Effector memory CD4-positive, alpha-beta T cell (primary cell): ENCODE measurements around the gene LAMA2.

Experiments
- DNase-seq, 3 donors: peaks; one replicate each; pipeline ENCODE4 v3.0.0-alpha.2; 2020
- H3K27ac ChIP-seq: 2 replicates; pipeline ENCODE4 v1.7.0; 2013; ENCODE audit warnings: mild to moderate bottlenecking, low read length, moderate library complexity; ENCODE audit not compliant: insufficient read depth, poor library complexity, severe bottlenecking
- H3K27me3 ChIP-seq: replicated peaks from 2 replicates; pipeline ENCODE4 v1.7.0; 2013; ENCODE audit warnings: mild to moderate bottlenecking, low read length; ENCODE audit not compliant: insufficient read depth, control insufficient read depth, poor library complexity, severe bottlenecking
- H3K36me3 ChIP-seq: 2 replicates; pipeline ENCODE4 v1.7.0; 2013; ENCODE audit warnings: mild to moderate bottlenecking, low read length, moderate library complexity; ENCODE audit not compliant: control insufficient read depth, insufficient read depth
- H3K4me1 ChIP-seq: 2 replicates; pipeline ENCODE4 v1.7.0; 2013; ENCODE audit warnings: low read length, mild to moderate bottlenecking; ENCODE audit not compliant: control insufficient read depth, insufficient read depth, poor library complexity, severe bottlenecking
- H3K4me3 ChIP-seq: 2 replicates; pipeline ENCODE4 v1.7.0; 2013; ENCODE audit warnings: low read length, low read depth, mild to moderate bottlenecking; ENCODE audit not compliant: insufficient read depth, poor library complexity, severe bottlenecking
- H3K9me3 ChIP-seq: 2 replicates; pipeline ENCODE4 v1.7.0; 2013; ENCODE audit warnings: mild to moderate bottlenecking, low read length, moderate library complexity; ENCODE audit not compliant: control insufficient read depth

Gene LAMA2

DNA sequence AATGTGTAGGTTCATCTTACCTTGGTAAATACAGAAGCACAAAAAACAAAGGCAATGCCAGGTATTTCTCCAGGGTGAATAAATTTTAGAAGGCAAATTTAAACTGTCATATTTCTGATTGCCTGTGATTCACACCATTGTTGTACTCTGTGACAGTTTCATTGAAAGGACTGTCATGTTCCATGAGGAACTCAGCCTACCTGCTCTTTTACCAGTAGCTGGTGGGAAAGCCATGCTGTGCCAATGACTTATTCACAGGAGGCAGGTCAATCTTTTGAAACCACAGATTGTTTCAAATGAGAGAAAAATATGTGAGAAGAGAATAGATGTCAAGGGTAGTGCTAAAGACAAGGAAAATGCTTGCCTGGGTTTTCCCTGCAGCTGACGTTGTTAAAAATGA is 206.4 kb downstream of the LAMA2 start:
- Histone ChIP-seq H3K27ac (no peak overlapping the region), H3K27me3 (no peaks in the 10 kb centered on the region), H3K4me1 (no peaks in the 10 kb centered on the region), H3K36me3 (no peaks in the 10 kb centered on the region), H3K4me3 (no peak overlapping the region), H3K9me3 (no peaks in the 10 kb centered on the region)
- DNase-seq = no peak

DNA sequence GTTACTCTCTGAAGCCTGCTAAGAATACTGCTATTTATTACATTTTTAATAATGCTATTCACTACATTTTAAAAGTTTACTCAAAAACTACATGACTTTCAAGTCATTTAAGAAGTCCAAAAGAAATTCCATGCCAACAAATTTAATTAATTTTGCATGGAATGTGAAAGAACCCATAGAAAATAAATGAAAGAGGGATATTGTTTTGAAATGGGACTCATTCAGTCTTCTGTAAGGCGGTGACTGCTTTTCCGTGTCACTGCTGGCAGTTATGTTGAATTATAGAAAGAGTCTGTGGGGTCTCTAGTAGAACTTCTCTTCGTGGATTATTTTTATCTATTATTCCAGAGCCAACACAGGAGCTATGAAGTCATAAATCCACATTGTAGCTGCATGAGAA is 211.2 kb downstream of the LAMA2 start:
- Histone ChIP-seq H3K4me1 (no peaks in the 10 kb centered on the region), H3K27ac (no peak overlapping the region), H3K36me3 (no peaks in the 10 kb centered on the region), H3K4me3 (no peak overlapping the region), H3K9me3 (no peaks in the 10 kb centered on the region), H3K27me3 (no peaks in the 10 kb centered on the region)
- no peak for DNase-seq

DNA sequence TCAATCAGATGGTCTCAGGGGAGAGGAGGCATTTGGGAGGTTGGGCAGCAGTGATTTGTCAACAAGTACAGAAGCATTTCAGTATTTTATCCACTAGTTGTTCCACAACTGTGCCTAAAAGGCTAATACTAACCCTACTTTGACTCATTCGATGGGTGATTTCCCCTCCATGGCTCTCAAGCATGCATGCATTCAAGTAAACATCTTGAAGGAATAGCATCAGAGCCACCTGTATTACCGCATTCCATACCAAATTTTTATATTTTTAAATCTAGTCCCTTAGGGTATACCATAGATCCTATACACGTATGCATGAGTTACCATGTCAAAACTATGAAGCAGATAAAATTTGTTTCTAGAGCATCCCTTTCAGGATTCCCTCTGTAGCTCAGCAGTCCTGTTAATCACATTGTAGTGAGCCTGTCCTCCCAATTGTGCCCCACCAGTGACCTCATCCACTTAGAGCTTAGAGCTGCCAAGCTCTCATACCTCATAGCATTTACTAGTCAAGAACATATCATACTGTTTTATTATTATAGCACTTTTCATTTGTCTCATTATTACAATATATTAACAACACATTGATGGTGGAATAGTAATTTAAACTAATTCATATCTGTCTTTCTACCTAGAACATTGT is 213.8 kb downstream of the LAMA2 start:
- no peak overlapping the region for H3K27ac ChIP-seq
- H3K9me3 ChIP-seq = no peaks in the 10 kb centered on the region
- no peaks in the 10 kb centered on the region for H3K27me3 ChIP-seq
- no peak for DNase-seq
- no peak overlapping the region for H3K4me3 ChIP-seq
- no peaks in the 10 kb centered on the region for H3K36me3 ChIP-seq
- H3K4me1 ChIP-seq = no peaks in the 10 kb centered on the region

DNA sequence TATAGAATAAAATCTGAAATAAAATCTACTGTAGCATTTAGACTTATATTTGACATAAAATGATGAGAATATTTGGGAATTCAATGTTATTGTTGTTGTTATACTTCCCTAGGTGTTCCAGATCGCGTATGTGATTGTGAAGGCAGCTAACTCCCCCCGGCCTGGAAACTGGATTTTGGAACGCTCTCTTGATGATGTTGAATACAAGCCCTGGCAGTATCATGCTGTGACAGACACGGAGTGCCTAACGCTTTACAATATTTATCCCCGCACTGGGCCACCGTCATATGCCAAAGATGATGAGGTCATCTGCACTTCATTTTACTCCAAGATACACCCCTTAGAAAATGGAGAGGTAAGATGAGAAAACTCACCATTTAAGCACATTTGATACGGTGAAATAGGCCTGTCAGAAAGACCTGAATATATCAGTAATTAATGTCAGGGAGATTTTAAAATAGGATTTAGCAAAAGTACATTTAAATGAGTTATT is 215.2 kb downstream of the LAMA2 start:
- Histone ChIP-seq H3K36me3 (no peaks in the 10 kb centered on the region), H3K27me3 (no peaks in the 10 kb centered on the region), H3K27ac (no peak overlapping the region), H3K4me1 (no peaks in the 10 kb centered on the region), H3K4me3 (no peak overlapping the region), H3K9me3 (no peaks in the 10 kb centered on the region)
- DNase-seq = no peak

DNA sequence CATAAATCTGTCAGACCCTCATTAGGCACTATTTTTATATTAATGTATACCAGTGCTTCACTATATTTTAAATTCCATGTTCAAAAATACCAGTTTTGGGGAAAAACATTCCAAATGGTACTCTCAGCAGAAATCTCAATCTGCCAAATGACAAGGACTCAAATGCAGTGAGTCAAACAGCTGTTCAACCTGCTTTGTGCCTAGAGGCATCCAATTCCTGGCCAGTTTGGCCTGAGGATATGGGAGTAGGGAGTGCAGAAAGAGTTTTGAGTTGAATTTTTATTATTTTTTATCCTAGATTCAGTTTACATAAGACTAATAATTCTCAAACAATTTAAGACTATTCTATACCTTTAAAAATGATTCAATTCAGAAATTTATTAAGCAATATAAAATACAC is 216.8 kb downstream of the LAMA2 start:
- no peak for DNase-seq
- H3K4me3 ChIP-seq = no peak overlapping the region
- no peak overlapping the region for H3K27ac ChIP-seq
- H3K36me3 ChIP-seq = no peaks in the 10 kb centered on the region
- H3K4me1 ChIP-seq = no peaks in the 10 kb centered on the region
- no peaks in the 10 kb centered on the region for H3K9me3 ChIP-seq
- H3K27me3 ChIP-seq = no peaks in the 10 kb centered on the region

DNA sequence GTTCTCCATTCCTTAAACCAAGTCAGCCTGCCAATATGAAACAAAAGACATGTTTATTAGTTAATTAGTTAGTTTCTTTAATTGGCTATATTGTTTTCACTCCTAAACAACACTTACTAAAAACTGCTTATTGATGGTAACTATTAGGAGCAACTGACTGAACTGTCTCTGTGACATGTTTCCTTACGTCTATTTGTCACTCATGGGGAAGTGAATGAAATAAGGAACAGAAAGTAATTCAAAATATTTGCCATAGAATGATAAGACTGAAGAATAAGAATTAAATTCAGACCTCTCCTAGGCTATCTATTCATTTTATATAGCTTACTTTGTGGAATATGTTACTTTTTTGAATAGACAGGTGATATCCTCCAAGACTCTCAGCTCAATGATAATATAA is 217.2 kb downstream of the LAMA2 start:
- Histone ChIP-seq H3K4me1 (no peaks in the 10 kb centered on the region), H3K27ac (no peak overlapping the region), H3K4me3 (no peak overlapping the region), H3K36me3 (no peaks in the 10 kb centered on the region), H3K27me3 (no peaks in the 10 kb centered on the region), H3K9me3 (no peaks in the 10 kb centered on the region)
- no peak for DNase-seq

DNA sequence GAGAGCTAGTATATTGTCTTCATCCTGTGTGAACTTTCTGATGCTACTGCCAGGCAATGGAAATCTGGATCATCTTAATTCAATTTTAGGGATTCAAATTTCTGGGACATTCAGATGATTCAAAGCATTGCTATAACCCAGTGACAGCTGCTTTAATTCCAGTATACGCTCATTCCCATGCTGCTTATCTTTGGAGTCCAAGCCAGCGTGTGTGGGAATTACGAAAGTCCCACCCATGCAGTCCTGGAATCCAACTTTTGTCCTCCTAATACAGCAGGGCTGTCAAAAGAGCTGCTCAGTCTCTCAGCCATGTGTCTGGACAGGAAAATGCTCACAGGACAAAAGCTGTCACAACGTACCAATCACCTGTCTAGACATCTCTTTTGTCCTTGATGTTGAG is 219.8 kb downstream of the LAMA2 start:
- no peak for DNase-seq
- Histone ChIP-seq H3K4me1 (no peaks in the 10 kb centered on the region), H3K36me3 (no peaks in the 10 kb centered on the region), H3K9me3 (no peaks in the 10 kb centered on the region), H3K27me3 (no peaks in the 10 kb centered on the region), H3K4me3 (no peak overlapping the region), H3K27ac (no peak overlapping the region)

DNA sequence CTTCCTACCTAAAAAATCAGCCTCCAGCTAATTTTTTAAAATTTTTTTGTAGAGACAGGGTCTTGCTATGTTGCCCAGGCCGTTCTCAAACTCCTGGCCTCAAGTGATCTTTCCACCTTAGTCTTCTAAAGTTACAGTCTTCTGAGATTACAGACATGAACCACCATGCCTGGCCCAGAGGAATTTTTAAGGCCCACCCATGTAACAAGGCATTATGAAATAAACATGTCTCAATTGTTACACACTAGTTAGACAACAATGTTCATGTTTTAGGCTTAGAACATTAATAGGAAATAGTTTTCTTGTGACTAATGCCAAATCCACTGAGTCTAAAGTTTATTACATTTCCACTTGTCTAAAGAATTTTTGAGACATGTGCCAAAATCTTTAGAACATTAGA is 221.2 kb downstream of the LAMA2 start:
- Histone ChIP-seq H3K4me3 (no peak overlapping the region), H3K9me3 (no peaks in the 10 kb centered on the region), H3K27me3 (no peaks in the 10 kb centered on the region), H3K36me3 (no peaks in the 10 kb centered on the region), H3K27ac (no peak overlapping the region), H3K4me1 (no peaks in the 10 kb centered on the region)
- no peak for DNase-seq

DNA sequence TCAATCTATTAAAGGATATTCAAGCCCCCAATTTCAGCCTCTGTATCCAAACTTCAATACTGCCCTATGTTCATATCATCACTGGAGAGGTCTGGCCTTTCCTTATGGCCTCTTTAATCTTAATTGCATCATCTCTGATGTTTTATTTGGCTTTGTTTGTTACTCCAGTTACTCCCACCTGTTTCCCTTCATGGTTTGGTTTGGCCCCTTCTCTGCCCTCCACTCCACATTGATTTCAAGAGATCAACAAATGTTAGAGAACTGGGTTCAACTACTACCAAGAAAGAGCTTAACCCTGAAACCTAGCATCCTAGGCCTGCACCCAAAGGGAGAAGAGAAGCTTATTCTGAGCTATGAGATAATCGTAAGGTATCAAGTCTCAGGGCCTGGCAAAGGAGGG is 221.6 kb downstream of the LAMA2 start:
- no peaks in the 10 kb centered on the region for H3K36me3 ChIP-seq
- no peaks in the 10 kb centered on the region for H3K9me3 ChIP-seq
- H3K4me1 ChIP-seq = no peaks in the 10 kb centered on the region
- H3K27ac ChIP-seq = no peak overlapping the region
- H3K27me3 ChIP-seq = no peaks in the 10 kb centered on the region
- no peak overlapping the region for H3K4me3 ChIP-seq
- no peak for DNase-seq

DNA sequence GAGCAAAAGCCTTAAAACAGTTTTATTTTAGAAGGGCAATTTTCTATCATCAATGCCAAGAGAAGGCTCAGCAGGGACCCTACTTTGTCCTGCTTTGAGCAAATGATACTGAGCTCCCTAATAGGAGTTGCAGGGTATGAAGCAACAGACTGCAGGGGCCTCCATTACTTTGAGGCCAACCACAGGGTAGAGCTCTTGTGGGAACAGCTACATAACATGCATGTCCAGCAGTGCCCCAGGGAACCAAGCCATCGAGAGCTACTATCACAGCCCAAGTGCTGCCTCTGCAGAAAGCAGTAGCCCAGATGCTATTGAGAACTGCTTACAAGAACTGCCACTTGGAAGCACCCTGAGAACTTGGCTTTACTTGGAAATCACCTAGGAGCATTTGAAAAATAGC is 222.1 kb downstream of the LAMA2 start:
- Histone ChIP-seq H3K36me3 (no peaks in the 10 kb centered on the region), H3K9me3 (no peaks in the 10 kb centered on the region), H3K27ac (no peak overlapping the region), H3K27me3 (no peaks in the 10 kb centered on the region), H3K4me1 (no peaks in the 10 kb centered on the region), H3K4me3 (no peak overlapping the region)
- DNase-seq = no peak
